Left forelimb (tissue), 1 donor: ENCODE data around the gene FAM50B.
"Not testable (repeated sequence)": the region's sequence is repeated elsewhere in the genome, so short reads cannot be mapped to it uniquely, and the experiment has no call there.

ENCODE experiments used
- DNase-seq: peaks from one replicate; pipeline ENCODE4 v3.0.0-alpha.2; 2018; ENCODE audit warnings: low spot score

FAM50B gene

GRCh38 chr6:3848380-3848779, 793 bp upstream of the FAM50B start:
- DNase-seq, result no peak

DNA sequence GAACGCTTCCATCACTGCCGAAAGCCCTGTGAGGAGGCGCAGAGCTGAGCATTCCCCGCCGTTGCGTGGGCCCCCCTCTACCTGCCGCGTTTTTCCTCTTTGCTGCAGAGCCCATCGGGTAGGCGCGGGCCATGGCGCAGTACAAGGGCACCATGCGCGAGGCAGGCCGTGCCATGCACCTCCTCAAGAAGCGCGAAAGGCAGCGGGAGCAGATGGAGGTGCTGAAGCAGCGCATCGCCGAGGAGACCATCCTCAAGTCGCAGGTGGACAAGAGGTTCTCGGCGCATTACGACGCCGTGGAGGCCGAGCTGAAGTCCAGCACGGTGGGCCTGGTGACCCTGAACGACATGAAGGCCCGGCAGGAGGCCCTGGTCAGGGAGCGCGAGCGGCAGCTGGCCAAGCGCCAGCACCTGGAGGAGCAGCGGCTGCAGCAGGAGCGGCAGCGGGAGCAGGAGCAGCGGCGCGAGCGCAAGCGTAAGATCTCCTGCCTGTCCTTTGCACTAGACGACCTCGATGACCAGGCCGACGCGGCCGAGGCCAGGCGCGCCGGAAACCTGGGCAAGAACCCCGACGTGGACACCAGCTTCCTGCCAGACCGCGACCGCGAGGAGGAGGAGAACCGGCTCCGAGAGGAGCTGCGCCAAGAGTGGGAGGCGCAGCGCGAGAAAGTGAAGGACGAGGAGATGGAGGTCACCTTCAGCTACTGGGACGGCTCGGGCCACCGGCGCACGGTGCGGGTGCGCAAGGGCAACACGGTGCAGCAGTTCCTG, 693 bp downstream of the FAM50B start:
- no peak for DNase-seq

DNA sequence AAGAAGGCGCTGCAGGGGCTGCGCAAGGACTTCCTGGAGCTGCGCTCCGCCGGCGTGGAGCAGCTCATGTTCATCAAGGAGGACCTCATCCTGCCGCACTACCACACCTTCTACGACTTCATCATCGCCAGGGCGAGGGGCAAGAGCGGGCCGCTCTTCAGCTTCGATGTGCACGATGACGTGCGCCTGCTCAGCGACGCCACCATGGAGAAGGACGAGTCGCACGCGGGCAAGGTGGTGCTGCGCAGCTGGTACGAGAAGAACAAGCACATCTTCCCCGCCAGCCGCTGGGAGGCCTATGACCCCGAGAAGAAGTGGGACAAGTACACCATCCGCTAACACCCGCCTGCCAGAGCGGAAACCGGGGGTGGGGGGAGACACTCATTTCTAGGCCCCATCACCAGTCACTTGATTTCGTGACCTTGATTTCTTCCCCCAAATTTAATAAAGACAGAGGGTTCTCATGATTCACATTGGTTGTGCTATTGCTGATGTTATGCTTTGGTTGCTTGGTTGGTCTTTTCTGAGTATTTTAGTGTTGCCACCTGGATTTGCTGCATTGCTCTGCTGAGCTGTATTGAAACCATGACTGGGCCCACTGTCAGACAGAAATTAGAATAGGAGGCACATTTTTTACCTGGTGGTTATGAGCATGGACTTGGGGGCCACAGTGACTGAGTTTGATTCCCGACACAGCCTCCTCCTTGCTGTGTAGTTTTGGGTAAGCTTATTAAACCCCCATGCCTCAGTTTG, 1.5 kb downstream of the FAM50B start:
- no peak for DNase-seq

- no peak for DNase-seq
Measured at GRCh38 chr6:3851839-3852238, 2.7 kb downstream of the FAM50B start.

DNA sequence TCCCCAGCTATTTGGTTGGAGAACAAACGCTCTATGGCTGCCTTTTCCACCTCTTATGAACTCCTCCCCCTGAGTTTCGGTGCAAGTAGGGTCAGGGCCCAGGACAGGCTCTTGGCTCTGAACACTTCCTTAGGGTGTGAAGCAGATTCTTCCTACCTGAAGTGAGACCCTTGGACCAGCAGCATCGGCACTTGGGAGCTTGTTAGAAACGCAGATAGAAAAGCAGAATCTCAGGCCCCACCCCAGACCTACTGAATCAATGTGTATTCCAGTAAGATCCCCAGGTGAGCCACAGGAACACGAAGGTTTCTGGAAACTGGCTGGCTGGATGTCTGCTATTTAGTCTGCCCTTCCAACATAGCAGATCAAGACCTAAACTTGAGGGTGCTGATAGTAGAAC, 3.2 kb downstream of the FAM50B start:
- no peak for DNase-seq

DNA sequence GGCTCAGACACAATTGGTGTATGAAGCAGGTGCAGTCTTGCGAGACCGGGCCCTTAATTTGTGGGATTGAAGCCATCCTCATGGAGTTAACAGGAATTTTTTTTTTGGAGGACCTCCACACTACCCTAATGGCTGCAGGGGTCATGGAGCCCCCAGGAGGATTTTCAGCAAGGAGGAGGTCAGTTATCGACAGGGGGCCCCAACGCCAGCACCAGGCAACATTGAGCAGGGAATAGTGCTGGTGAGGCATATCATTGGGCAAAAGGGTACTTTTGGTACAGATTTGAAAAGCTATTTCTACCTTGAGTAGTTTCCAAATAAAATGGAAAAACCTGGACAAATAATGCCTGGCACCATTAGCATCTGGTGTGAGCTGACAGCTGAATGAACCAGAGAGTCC, 6.7 kb downstream of the FAM50B start:
- DNase-seq, result no peak

DNA sequence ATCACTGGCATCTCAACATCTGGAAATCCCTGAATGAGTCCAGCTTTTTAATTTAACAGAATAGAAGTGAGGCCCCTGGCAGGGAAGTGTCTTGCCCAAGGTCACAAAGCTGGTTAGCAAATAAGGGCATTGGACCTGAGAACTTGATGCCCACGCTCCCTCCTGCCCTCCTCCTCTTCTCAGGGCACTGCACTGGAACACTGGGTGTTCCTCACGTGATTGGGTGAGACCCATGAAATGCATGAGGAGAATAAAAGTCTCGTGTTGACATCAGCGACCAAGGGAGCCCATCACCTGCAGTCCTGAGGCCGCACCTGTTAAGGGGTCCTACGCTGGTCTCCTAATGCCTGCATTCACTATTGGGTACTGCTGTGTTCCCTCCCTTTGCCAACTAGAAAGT, 7.4 kb downstream of the FAM50B start:
- no peak for DNase-seq

- no peak for DNase-seq
Measured at GRCh38 chr6:3857468-3858456, 8.6 kb downstream of the FAM50B start.

DNA sequence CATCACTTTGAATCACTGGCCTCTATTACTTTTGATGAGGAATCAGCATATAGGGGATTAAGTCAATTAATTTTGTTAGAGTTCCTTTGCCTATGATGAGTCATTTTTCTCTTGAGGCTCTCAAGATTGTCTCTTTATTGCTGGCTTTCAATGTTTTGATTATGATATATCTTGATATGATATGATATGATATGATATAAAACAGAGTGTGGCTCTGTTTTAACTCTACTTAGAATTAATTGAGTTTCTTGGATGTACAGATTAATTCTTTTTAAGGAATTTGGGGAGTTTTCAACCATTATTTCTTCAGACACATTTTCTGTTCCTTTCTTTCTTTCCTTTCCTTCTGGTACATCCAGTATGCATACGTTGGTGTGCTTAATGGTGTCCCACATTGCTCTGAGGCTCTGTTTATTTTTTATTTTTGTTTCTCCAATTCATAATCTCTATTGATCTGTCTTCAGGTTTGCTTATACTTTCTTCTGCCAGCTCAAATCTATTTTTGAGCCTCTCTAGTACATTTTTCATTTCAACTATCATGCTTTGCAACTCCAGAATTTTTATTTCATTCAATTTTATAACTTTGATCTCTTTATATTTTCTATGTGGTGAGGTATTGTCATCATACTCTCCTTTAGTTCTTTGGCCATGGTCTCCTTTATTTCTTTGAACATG, 10.8 kb downstream of the FAM50B start:
- DNase-seq, result no peak

DNA sequence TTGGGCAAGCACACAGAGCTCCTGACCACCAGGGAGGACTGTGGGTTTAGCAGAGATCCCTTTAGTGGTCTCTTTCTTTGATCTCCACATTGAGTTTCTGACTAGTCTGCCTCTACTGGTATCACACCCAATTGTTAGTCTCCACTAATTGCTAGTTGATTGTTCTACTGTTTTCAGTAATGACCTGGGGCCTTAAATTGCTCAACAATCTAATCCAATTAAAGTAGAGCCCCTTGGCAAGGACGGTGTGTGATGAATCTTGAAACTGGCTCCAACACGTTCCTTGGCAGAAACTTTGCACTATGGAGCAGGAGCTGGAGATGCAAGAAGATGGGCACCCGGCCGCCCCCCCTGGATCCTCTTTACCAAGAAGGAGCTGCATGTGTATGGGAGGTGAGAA, 12.3 kb downstream of the FAM50B start:
- DNase-seq, result no peak

DNA sequence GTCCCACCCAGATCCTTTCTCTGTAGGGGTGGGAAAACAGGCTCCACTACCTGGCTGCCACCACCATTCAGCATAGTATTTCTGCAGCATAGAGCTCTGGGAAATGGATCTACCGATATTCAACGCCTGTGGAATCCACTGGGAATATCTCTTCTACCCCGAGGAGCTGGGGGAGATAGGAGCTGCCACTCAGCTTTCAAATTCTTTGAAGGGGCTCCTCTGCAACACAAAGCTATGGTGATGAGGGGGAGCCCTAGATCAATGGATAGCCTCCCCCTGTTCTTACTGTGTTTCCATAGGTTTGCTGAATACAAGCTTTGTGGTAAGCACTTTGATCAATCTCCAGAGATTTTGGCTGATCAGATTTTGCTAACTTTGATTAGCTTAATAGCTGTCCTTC, 12.9 kb downstream of the FAM50B start:
- DNase-seq, result no peak

DNA sequence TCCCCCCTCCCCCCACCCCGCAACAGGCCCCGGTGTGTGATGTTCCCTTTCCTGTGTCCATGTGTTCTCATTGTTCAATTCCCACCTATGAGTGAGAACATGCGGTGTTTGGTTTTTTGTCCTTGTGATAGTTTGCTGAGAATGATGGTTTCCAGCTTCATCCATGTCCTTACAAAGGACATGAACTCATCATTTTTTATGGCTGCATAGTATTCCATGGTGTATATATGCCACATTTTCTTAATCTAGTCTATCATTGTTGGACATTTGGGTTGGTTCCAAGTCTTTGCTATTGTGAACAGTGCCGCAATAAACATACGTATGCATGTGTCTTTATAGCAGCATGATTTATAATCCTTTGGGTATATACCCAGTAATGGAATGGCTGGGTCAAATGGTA, 14.1 kb downstream of the FAM50B start:
- not testable (repeated sequence) for DNase-seq

- DNase-seq, result no peak
Measured at GRCh38 chr6:3865463-3865862, 16.3 kb downstream of the FAM50B start.

DNA sequence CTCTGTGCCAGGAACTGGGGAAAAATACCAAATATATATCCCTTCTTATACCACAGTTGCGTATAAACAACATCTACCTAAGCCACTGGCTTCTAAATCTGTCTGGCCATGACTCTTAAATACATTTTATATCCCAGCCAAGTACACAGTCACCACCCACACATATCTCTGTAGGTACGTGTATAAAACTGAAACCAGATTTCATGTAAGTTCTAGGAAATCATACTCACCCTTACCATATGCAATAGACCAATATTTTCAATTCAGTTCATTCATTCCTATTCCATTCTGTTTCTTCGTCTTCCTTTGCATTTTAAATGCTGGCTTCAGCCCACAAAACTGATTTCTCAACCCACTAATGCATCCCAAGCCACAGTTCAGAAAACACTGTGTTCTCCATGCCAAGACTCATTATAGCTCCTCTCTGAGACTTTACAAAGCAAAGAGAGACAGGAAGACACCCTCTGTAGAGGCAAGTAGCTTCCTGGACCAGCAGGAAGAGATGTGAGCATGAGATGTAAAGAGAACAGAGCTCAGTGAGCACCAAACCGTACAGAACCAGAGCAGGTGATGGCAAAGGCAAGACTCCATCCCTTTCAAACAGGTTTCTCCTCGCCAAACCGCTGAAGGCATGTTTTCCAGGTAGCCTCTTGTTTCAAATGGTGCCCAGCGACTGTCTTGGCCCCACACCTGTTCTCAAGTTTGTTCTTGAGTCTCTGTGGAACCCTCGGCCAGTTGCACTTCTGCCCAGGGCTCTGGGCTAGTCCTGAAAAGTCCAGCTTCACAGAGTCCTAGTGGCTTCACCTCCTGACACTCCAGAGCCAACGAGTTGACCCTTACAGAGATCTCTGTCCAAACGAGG, 18.7 kb downstream of the FAM50B start:
- no peak for DNase-seq

DNA sequence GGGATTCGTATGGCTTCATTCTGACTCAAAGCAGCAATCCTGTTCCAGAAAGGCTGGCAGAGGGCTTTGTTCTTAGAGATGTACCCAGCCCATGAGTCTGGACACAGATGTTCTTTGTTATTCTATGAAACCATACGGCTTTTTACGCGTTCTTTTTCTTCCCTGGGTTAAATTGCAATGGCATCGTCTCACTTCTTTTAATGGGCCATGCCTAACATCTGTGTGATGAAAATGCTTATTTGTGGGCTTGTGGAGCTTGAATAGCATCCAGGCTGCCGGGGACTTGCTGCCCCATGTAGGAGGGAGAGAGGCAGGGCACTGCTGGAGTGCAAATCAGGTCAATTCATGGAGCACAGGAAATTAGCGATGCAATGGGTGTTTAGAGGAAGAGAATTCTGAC, 19.4 kb downstream of the FAM50B start:
- DNase-seq, result no peak

GRCh38 chr6:3869284-3869631, 20.1 kb downstream of the FAM50B start:
- DNase-seq, result no peak

DNA sequence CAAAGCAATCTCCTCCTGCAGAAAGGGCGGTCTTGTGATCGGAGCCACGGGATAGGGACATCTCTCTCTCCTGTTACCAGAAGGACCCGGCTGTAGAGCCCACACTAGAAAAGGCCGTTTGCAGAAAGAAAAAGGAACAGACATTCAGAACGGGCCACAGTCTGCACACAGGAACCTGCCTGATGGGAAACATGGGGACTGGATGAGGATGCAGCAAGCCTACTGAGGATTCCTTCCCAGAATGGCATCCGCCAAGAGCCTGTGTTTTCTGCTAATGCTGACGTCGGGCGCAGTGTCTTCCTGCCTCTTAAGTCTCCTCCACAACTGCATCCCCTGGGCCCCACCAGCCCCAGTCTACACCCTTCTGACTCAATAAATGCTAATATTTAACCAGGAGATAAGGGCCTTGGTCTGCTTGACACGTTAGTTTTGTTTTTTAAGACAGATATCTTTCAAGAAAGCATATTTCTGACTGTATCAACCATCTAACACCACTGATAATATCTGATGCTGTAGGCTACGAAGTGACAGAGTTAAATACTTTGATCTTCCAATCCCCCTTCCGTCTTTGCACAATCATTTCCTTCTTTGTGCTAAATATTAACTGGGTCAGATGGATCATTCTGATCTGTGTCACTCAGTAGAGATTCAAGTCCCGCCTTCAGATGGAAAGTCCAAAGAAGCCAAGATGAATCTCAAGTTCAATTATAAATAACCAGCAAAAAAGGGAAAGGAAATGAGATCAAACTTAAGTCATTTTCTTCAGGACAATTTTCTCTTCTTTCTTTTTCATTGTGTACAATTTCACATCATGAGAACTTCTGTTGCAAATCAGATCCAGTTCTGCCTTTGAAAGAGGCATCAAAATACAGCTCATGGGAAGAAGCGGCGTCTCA, 20.7 kb downstream of the FAM50B start:
- no peak for DNase-seq

GRCh38 chr6:3870528-3870925, 21.4 kb downstream of the FAM50B start:
- no peak for DNase-seq

DNA sequence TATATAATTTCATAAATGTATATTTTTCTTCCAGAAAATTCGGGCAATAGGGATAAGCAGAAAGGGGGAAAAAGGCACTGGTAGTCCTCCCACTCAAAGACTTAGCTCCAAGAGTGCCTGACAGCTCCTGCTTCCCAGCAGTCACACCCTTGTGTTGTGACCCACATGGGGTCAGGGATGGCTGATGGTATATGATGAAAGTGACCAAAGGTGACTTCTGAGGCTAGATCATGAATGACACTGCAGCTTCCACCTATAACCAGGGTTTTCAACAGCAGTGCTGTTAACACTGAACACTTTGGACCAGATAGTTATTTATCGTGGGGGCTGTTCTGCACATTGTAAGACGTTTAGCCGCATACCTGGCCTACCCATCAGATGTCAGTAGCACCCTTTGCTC, 22.3 kb downstream of the FAM50B start:
- DNase-seq, result no peak

- DNase-seq, result no peak
Measured at GRCh38 chr6:3871939-3872338, 22.8 kb downstream of the FAM50B start.
